Memory B cell (primary cell): ENCODE measurements around the gene ME1.
"Not testable (repeated sequence)": the region's sequence is repeated elsewhere in the genome, so short reads cannot be mapped to it uniquely, and the experiment has no call there.

Experiments used
- ATAC-seq: fragments of 150-1000 bp; cut with Tn5 transposase; 2 replicates; pipeline ENCODE4 v1.10.0; 2021; ENCODE audit warnings: low read depth, mild to moderate bottlenecking, moderate library complexity
- DNase-seq, 2 donors: peaks; one replicate each; pipeline ENCODE4 v3.0.0; 2022; ENCODE audit warnings: low spot score in 2 of 2
- H3K27ac Mint-ChIP-seq: one replicate; pipeline ENCODE4 v1.8.0; 2022; ENCODE audit warnings: mild to moderate bottlenecking, moderate library complexity, mixed read lengths
- H3K27me3 Mint-ChIP-seq: one replicate; pipeline ENCODE4 v1.8.0; 2022; ENCODE audit warnings: mixed read lengths
- H3K36me3 Mint-ChIP-seq: one replicate; pipeline ENCODE4 v1.8.0; 2022; ENCODE audit warnings: mild to moderate bottlenecking, mixed read lengths
- H3K4me1 Mint-ChIP-seq: one replicate; pipeline ENCODE4 v1.8.0; 2022; ENCODE audit warnings: mixed read lengths
- H3K4me3 Mint-ChIP-seq: one replicate; pipeline ENCODE4 v1.8.0; 2022; ENCODE audit warnings: mild to moderate bottlenecking, moderate library complexity, mixed read lengths
- H3K9me3 Mint-ChIP-seq: one replicate; pipeline ENCODE4 v1.8.0; 2022; ENCODE audit warnings: mixed read lengths

Gene ME1

DNA sequence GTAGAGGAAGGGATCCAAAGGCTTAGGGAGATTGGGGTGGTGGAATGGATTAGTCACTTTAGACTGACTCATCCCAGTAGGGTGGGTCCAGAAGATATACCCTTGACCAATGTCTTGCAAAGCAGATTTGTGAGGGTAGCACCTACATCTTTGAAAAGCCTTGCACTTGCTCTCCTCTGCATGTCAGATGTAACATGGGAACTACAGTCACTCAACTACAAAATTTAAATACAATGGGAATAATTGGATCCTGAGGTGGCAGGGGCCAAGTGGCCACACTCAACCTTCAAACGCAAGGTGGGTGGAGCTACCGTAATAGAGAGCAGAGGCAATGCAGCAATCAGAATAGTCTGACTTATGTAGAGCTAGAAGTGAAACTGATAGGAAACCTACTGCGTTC lies 71.2 kb downstream of the ME1 start:
- H3K4me1 Mint-ChIP-seq = no peaks in the 10 kb centered on the region
- ATAC-seq (no peak), DNase-seq (no peak)
- H3K9me3 Mint-ChIP-seq = no peaks in the 10 kb centered on the region
- no peak overlapping the region for H3K4me3 Mint-ChIP-seq
- no peaks in the 10 kb centered on the region for H3K27me3 Mint-ChIP-seq
- no peaks in the 10 kb centered on the region for H3K36me3 Mint-ChIP-seq
- no peak overlapping the region for H3K27ac Mint-ChIP-seq

DNA sequence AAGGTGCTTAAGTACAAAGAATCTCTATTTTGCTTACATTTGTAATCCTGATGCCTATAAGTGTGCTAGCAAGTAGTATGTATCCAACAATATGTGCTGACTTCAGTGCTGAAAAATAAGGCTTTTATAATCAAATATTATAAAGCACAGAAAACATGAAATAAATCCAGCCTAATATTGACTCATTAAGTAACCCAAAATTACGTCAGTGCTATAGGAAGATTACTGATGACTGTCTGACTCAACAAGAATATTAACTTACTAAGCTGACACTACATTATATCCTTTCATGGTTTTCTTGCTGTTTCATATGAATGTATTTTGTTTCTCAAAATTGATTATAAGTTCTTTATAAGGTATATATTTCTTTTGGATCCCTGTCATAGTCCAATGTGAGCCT lies 76.1 kb downstream of the ME1 start:
- ATAC-seq = no peak
- H3K27ac Mint-ChIP-seq = no peak overlapping the region
- no peaks in the 10 kb centered on the region for H3K4me1 Mint-ChIP-seq

DNA sequence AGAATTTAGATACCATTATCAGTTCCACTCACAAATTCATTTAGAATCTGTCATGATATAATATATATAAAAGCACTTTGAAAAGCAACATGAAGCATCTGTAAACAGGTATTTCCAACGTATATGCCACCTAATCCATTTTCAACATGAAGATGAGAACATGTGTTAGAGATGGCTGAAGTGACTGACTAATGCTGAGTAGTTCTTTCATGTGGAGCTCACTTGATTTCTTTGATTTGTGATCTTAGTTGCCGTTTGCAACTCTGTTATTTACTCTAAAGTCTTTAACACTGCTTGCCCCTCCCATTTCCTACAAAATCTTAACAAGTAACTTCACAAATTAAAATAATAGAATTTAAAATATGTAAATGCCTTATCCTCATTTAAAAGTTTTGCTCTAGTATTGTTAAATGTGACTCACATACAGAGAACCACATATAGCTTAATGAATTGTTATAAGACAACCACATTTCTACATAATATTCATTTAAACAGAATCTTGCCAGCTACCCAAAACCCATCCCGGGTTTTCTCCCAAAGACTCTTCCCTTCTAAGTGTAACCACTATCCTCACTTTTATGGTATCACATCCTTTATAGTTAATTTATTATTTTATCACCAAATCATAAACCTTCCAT lies 78.3 kb downstream of the ME1 start:
- no peaks in the 10 kb centered on the region for H3K4me1 Mint-ChIP-seq
- no peaks in the 10 kb centered on the region for H3K9me3 Mint-ChIP-seq
- ATAC-seq = no peak
- H3K4me3 Mint-ChIP-seq = no peak overlapping the region
- no peak overlapping the region for H3K27ac Mint-ChIP-seq
- no peak for DNase-seq
- H3K36me3 Mint-ChIP-seq = no peaks in the 10 kb centered on the region
- H3K27me3 Mint-ChIP-seq = no peaks in the 10 kb centered on the region

More for the DNA sequence above, 76.1 kb downstream of the ME1 start:
- DNase-seq = no peak
- H3K36me3 Mint-ChIP-seq = no peaks in the 10 kb centered on the region
- H3K9me3 Mint-ChIP-seq = no peaks in the 10 kb centered on the region
- H3K4me3 Mint-ChIP-seq = no peak overlapping the region
- H3K27me3 Mint-ChIP-seq = no peaks in the 10 kb centered on the region

DNA sequence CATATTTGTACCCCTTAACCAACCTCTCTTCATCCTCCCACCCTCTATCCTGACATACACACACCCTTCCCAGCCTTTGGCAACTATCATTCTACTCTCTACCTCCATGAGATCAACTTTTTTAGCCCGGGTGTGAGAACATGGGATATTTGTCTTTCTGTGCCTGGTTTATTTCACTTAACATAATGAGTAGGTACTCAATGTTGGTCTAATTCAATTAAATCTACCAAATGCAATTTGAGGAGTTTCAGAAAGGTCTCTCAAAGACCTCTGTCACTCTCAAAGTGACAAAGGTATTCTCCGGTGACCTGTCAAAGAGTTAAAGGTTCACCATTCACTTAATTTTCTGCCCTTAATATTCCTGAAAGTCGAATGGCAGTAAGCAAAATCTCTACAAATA lies 87.7 kb downstream of the ME1 start:
- H3K27me3 Mint-ChIP-seq = peaks cover 2% of the 10 kb centered on the region
- H3K9me3 Mint-ChIP-seq = peaks cover 2% of the 10 kb centered on the region
- H3K4me1 Mint-ChIP-seq = no peaks in the 10 kb centered on the region
- DNase-seq (no peak), ATAC-seq (no peak)
- no peak overlapping the region for H3K27ac Mint-ChIP-seq
- H3K4me3 Mint-ChIP-seq = no peak overlapping the region
- no peaks in the 10 kb centered on the region for H3K36me3 Mint-ChIP-seq

DNA sequence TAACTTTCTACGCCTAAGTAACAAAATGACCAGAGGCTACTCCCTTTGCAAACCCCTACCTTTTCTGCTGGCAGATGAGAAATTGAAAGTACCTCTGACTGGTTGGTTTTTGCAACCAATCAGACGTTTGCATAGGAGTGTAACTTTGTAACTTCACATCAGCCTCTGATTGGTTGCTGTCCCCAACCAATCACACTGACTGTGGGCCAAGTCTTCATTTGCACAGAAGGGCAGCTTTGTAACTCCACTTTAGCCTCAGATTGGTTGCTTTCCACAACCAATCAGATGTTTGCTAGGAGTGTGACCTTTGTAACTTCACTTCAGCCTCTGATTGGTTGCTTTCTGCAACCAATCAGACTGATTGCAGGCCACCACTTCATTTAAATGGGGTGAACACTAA lies 89.1 kb downstream of the ME1 start:
- Mint-ChIP-seq H3K9me3 (peaks cover 2% of the 10 kb centered on the region), H3K36me3 (no peaks in the 10 kb centered on the region), H3K27ac (no peak overlapping the region), H3K27me3 (peaks cover 2% of the 10 kb centered on the region), H3K4me3 (no peak overlapping the region), H3K4me1 (no peaks in the 10 kb centered on the region)
- ATAC-seq (no peak), DNase-seq (no peak)

DNA sequence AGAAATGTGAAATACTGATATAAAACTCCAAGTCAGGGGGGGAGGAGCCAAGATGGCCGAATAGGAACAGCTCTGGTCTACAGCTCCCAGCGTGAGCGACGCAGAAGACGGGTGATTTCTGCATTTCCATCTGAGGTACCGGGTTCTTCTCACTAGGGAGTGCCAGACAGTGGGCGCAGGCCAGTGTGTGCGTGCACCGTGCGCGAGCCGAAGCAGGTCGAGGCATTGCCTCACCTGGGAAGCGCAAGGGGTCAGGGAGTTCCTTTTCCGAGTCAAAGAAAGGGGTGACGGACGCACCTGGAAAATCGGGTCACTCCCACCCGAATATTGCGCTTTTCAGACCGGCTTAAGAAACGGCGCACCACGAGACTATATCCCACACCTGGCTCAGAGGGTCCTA lies 96.9 kb downstream of the ME1 start:
- H3K36me3 Mint-ChIP-seq, ATAC-seq, H3K9me3 Mint-ChIP-seq, DNase-seq, H3K4me3 Mint-ChIP-seq, H3K27me3 Mint-ChIP-seq, H3K4me1 Mint-ChIP-seq, H3K27ac Mint-ChIP-seq: not testable (repeated sequence)

DNA sequence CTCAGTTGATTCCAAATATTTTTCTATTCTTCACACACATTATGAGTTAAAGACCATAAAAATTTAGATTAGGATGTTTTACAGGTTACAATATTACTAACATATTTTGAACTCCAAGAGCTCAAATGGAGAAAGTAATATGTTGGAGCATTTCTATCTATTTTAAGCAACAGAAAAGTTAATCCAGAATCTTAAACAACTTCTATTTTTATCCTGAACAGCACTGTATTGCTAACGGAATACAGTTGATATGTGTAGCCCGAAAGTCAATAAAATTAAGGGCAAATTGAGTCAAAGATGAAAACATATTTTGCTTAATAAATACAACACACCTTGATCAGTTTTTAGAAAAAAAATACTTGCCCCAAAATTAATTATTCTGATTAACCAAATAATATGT lies 97.4 kb downstream of the ME1 start:
- ATAC-seq (no peak), DNase-seq (no peak)
- Mint-ChIP-seq H3K27me3 (no peaks in the 10 kb centered on the region), H3K4me1 (no peaks in the 10 kb centered on the region), H3K4me3 (no peak overlapping the region), H3K9me3 (no peaks in the 10 kb centered on the region), H3K36me3 (no peaks in the 10 kb centered on the region), H3K27ac (no peak overlapping the region)

DNA sequence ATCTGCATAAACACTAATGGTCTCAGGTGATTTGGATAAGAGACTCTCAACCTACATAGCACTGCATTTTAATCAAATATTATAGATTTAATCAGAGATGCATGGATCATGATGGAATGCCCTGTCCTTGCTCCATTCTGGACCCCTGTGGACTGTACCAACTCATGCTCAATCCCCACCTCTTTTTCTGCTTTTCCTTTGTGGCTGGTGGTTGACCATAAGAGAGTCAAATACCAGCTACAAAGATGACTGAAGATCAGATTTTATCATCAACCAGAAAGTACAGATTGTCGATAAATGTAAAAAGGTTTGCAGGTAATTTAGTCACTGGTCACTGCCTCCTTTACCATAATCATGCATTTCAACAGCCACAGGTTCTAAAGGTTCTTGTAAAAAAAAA lies 116.2 kb downstream of the ME1 start:
- DNase-seq (no peak), ATAC-seq (no peak)
- Mint-ChIP-seq H3K27ac (no peak overlapping the region), H3K4me3 (no peak overlapping the region), H3K4me1 (no peaks in the 10 kb centered on the region), H3K9me3 (peaks cover 3% of the 10 kb centered on the region), H3K36me3 (no peaks in the 10 kb centered on the region), H3K27me3 (peaks cover 1% of the 10 kb centered on the region)

DNA sequence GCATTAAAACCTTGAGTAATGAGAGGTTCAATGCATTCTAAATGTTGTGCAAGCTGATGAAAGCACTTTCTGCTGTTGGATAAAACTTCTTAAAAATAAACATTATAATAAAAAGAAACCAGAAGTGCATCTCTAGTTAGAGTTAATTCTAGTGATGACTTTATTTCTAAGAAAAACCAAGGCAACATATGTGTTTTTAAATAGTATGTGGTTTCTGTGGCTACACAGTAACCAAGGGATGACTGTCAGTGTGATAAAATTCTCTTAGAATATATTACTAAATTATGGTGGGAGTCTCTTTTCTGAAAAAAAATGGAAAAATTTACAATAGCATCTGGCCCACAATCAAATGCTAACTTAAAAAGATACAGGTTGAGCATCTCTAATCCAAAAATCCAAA lies 117.0 kb downstream of the ME1 start:
- H3K27ac Mint-ChIP-seq = no peak overlapping the region
- H3K27me3 Mint-ChIP-seq = peaks cover 1% of the 10 kb centered on the region
- H3K4me1 Mint-ChIP-seq = no peaks in the 10 kb centered on the region
- DNase-seq (no peak), ATAC-seq (no peak)
- no peaks in the 10 kb centered on the region for H3K36me3 Mint-ChIP-seq
- H3K4me3 Mint-ChIP-seq = no peak overlapping the region
- peaks cover 3% of the 10 kb centered on the region for H3K9me3 Mint-ChIP-seq

DNA sequence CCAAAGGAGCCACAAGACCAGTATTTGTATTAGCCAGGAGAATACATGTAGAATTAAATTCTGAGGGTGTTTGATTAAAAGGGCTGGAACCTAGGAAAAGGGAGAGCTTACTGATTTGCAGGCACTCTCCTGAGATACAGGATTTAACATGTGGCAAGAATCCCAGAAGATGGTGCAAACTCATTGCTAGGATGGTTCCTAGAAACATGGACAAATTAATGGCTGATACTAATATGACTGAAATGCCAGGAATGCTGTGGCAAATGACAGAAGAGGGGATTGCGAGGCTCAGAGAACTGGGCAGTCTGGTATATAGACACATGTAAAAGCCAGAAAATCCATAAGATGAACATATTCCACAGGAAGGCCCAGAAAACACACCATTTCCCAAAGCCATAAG lies 119.6 kb downstream of the ME1 start:
- DNase-seq (no peak), ATAC-seq (no peak)
- Mint-ChIP-seq H3K9me3 (no peaks in the 10 kb centered on the region), H3K4me1 (no peaks in the 10 kb centered on the region), H3K4me3 (no peak overlapping the region), H3K36me3 (no peaks in the 10 kb centered on the region), H3K27me3 (peaks cover 1% of the 10 kb centered on the region), H3K27ac (no peak overlapping the region)

DNA sequence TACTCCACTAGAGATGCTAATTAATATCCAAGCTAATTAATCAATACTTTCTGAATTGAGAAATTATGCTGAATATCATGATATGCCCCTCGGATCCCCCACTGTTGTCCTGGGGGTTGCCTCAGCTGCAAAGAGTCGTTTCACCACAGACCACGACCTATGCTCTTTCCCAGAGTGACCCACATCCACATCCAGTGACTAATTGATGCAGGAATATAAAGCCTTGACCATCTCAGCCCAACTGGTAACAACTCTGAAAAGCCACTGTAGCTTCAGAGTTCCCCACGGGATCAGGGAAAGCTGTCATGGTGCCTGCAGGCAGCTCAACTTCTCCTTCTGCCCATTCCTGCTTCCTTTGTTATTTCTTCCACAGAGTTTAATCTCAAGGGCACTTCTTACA lies 120.8 kb downstream of the ME1 start:
- Mint-ChIP-seq H3K27ac (no peak overlapping the region), H3K9me3 (no peaks in the 10 kb centered on the region), H3K36me3 (no peaks in the 10 kb centered on the region), H3K4me3 (no peak overlapping the region), H3K27me3 (peaks cover 1% of the 10 kb centered on the region), H3K4me1 (no peaks in the 10 kb centered on the region)
- DNase-seq (no peak), ATAC-seq (no peak)

DNA sequence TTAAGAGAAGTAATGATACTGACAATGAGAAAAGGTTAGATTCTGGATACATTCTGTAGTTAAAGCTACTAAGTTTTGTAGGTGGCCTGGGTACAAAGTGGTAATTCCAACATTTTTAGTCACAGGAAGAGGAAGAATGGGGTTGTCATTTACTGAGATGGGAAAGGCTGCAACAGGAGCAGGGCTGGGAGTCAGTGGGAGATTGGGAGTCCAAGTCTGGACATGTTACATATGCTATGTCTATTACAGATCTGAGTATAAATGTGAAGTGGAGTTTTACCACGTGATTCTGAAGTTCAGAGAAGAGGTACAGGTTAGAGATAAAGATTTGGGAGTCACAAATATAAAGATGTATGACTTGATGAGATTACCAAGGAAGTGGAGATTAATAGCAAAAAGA lies 121.5 kb downstream of the ME1 start:
- Mint-ChIP-seq H3K36me3 (no peaks in the 10 kb centered on the region), H3K4me3 (no peak overlapping the region), H3K27me3 (peaks cover 1% of the 10 kb centered on the region), H3K27ac (no peak overlapping the region), H3K4me1 (no peaks in the 10 kb centered on the region), H3K9me3 (no peaks in the 10 kb centered on the region)
- ATAC-seq (no peak), DNase-seq (no peak)

DNA sequence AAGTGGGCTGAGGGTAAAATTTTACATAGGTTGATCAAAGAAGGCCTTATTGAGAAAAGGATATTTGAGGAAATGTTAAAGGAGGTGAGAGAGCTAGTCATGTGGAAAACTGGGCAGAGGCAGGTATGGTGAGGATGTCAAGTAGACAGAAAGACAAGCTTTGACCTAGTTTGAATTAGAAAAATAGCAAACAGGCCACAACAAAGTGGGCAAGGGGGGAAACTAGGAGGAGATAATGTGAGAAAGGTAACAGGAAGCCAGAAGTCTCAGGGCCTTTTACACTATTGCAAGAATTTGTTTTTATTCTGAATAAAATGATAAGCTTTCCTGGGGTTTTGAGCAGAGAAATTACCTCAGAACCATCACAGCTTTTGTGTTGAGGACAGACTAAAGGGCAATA lies 122.0 kb downstream of the ME1 start:
- H3K36me3 Mint-ChIP-seq = no peaks in the 10 kb centered on the region
- DNase-seq (no peak), ATAC-seq (no peak)
- no peak overlapping the region for H3K27ac Mint-ChIP-seq
- H3K27me3 Mint-ChIP-seq = peaks cover 1% of the 10 kb centered on the region
- no peaks in the 10 kb centered on the region for H3K4me1 Mint-ChIP-seq
- no peaks in the 10 kb centered on the region for H3K9me3 Mint-ChIP-seq
- no peak overlapping the region for H3K4me3 Mint-ChIP-seq

DNA sequence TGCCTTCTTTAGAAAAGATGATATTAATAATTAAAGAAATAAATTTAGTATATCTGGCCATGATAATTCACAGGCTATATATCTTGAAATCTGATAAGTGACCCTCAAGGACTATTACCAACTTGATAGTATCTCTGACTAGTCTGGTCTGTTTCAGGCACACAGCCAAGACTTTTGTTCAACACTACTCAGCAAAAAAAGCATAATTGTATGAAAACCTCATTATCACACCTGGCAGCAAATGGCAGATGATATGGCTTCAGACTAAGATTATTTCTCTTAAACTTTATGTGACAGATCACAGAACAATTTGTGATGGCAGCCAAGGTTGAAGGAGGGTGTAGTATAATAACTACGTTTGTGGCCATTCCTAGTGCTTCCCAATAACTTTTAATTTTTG lies 123.0 kb downstream of the ME1 start:
- H3K27me3 Mint-ChIP-seq = no peaks in the 10 kb centered on the region
- DNase-seq (no peak), ATAC-seq (no peak)
- H3K36me3 Mint-ChIP-seq = no peaks in the 10 kb centered on the region
- no peaks in the 10 kb centered on the region for H3K9me3 Mint-ChIP-seq
- no peak overlapping the region for H3K4me3 Mint-ChIP-seq
- H3K4me1 Mint-ChIP-seq = no peaks in the 10 kb centered on the region
- no peak overlapping the region for H3K27ac Mint-ChIP-seq

DNA sequence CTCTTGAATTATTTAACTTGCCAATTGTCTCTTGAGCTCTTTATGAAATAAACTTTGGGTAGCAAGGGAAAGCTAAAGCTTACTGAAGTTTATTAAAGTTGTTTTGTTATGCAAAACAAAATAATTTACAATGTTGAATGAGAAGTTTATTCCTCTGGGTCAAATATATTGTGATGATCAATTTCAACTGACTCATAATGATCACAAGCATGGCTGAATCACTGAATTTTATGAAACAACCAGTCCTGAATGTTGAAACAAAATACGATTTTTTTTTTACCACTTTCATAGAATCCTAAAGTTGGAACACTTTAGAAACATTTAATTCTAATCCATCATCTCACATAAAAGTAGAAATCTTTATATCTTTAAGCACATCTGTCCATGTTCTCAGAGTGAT lies 127.4 kb downstream of the ME1 start:
- H3K27me3 Mint-ChIP-seq = peaks cover 2% of the 10 kb centered on the region
- no peaks in the 10 kb centered on the region for H3K4me1 Mint-ChIP-seq
- ATAC-seq (no peak), DNase-seq (no peak)
- no peak overlapping the region for H3K27ac Mint-ChIP-seq
- H3K4me3 Mint-ChIP-seq = no peak overlapping the region
- H3K36me3 Mint-ChIP-seq = no peaks in the 10 kb centered on the region
- H3K9me3 Mint-ChIP-seq = peaks cover 1% of the 10 kb centered on the region
